ENCODE measurements around the gene UBASH3B. TPM values are rescaled to one million over a fixed set of nuclear protein-coding genes. Genes with fewer than 3 reads are reported as not detected.
A peak's percentile ranks its signal among the peaks of the same experiment; 100 is the strongest.

Gene UBASH3B
- total RNA-seq, 4 donors from 2014 or later, result 1.8 to 6.6 (median 3.4) TPM

DNA sequence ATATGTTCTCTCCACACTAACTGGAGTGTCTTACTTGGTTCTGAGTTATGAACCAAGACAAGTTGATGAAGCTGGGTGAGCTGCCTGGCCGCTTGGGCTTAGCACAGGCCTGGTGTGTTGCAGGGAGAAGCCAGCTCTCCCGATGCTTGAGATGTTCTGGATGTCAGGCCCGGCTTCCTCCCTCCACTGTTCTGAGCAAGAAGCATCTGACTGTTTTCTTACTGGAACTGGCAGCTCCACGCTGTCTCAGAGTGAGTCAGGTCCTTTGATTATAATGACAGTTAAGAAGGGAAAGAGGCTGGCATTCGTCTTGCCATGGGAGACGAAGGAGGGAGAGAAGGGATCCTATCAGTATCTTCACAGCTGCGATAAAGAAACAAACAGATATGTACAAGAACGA, 136.3 kb downstream of the UBASH3B start:
- Histone ChIP-seq H3K36me3 (peaks cover 0 to 8% of the 10 kb centered on the region in 2 donors), H3K4me3 (no peak overlapping the region), H3K4me1 (no peaks in the 10 kb centered on the region), H3K9me3 (no peaks in the 10 kb centered on the region), H3K27me3 (no peaks in the 10 kb centered on the region), H3K27ac (no peak overlapping the region)
- TF ChIP-seq, protein P1, sequence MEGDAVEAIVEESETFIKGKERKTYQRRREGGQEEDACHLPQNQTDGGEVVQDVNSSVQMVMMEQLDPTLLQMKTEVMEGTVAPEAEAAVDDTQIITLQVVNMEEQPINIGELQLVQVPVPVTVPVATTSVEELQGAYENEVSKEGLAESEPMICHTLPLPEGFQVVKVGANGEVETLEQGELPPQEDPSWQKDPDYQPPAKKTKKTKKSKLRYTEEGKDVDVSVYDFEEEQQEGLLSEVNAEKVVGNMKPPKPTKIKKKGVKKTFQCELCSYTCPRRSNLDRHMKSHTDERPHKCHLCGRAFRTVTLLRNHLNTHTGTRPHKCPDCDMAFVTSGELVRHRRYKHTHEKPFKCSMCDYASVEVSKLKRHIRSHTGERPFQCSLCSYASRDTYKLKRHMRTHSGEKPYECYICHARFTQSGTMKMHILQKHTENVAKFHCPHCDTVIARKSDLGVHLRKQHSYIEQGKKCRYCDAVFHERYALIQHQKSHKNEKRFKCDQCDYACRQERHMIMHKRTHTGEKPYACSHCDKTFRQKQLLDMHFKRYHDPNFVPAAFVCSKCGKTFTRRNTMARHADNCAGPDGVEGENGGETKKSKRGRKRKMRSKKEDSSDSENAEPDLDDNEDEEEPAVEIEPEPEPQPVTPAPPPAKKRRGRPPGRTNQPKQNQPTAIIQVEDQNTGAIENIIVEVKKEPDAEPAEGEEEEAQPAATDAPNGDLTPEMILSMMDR (IDR thresholded peaks at IDR 0.05), result no peak
- TF ChIP-seq EP300 (IDR thresholded peaks at IDR 0.05), result no peak
- no peak for TF ChIP-seq POLR2A (IDR thresholded peaks at IDR 0.05)
- no peak for TF ChIP-seq POLR2AphosphoS5 (IDR thresholded peaks at IDR 0.05)
- WGBS, 2 donors (ENCODE audit: low coverage in 1 of 2), result 59 to 88% methylated on average over 4 to 5 of the region's 8 CpGs
- ATAC-seq, result no peak

DNA sequence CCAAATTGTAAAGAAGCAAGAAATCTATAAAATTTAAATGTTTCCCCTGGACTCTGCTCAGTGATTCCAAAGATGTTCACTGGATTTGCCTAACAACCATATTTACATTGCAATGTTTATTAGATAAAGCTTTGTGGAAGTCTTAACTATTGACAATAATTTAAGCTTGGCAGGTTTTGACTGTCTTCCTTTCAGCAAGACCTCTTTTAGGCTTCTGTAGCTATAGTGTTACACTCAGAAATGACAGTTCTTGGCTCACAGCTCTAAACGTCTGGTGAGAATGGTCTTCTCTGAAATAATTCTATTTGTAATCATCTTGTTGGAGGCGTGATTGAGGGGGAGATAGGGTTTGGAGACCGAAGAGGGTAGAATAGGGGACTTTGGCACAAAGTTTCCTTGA, 138.0 kb downstream of the UBASH3B start:
- no peak overlapping the region for H3K4me3 ChIP-seq
- WGBS, 2 donors (ENCODE audit: low coverage in 1 of 2), result 29 to 73% methylated on average over 1 to 3 of the region's 3 CpGs
- peaks cover 0 to 12% of the 10 kb centered on the region in 2 donors for H3K36me3 ChIP-seq
- no peak for ATAC-seq
- H3K27me3 ChIP-seq, result no peaks in the 10 kb centered on the region
- no peaks in the 10 kb centered on the region for H3K4me1 ChIP-seq
- TF ChIP-seq EP300 (IDR thresholded peaks at IDR 0.05), result no peak
- no peak for TF ChIP-seq POLR2AphosphoS5 (IDR thresholded peaks at IDR 0.05)
- TF ChIP-seq, protein P1 (IDR thresholded peaks at IDR 0.05), result no peak
- no peak for TF ChIP-seq POLR2A (IDR thresholded peaks at IDR 0.05)
- no peak overlapping the region for H3K27ac ChIP-seq
- no peaks in the 10 kb centered on the region for H3K9me3 ChIP-seq

DNA sequence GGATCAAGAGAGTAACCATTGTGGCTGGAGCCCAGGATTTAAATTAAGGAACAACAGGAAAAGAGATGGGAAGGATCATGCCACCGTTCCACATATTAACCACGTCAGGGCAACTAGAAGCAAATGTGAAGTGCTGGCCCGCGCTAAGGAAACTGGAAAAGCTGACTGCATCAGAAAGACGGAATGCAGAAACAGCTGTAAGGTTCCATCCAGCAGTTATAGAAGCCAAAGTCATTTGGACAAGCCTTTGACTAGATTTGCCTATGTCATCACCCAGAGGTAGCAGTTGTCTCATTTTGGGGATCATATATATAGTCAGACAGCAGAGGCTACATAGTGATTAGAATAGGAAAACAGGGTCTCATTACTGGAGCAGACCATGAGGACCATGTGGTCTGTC, 139.8 kb downstream of the UBASH3B start:
- Histone ChIP-seq H3K36me3 (peaks cover 0 to 12% of the 10 kb centered on the region in 2 donors), H3K4me3 (no peak overlapping the region), H3K4me1 (no peaks in the 10 kb centered on the region), H3K27me3 (no peaks in the 10 kb centered on the region), H3K27ac (no peak overlapping the region), H3K9me3 (no peaks in the 10 kb centered on the region)
- 83 to 85% methylated on average over 5 of the region's 5 CpGs for WGBS, 2 donors (ENCODE audit: low coverage in 1 of 2)
- ATAC-seq, result no peak
- TF ChIP-seq POLR2A (IDR thresholded peaks at IDR 0.05), result no peak

DNA sequence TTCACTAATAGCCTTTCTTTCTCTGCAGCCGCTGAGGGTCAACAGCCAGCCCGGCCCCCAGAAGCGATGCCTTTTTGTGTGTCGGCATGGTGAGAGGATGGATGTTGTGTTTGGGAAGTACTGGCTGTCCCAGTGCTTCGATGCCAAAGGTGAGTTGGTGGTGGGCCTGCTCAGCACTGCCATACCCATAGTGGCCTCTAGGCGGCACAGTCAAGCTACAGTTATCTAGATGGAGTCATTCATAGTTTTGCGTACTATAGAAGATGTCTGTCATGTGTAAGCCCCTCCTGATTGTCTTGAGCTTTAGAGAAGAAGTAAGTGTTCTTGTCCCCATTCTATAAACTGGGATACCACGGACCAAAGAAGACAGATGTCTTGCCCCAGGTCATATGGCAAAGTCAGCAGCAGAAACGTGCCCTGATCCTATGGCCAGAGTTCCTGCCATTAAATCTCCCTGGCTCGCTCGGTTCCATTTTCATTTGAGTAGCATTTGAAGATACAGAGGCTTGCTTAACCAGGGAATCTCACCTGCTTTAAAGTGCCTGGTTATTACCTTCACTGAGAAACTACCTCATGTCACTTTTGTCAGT, 140.7 kb downstream of the UBASH3B start:
- Histone ChIP-seq H3K27me3 (no peaks in the 10 kb centered on the region), H3K27ac (no peak overlapping the region), H3K9me3 (no peaks in the 10 kb centered on the region), H3K4me1 (no peaks in the 10 kb centered on the region), H3K36me3 (peaks cover 0 to 15% of the 10 kb centered on the region in 2 donors), H3K4me3 (no peak overlapping the region)
- TF ChIP-seq EP300 (IDR thresholded peaks at IDR 0.05), result no peak
- no peak for TF ChIP-seq POLR2AphosphoS5 (IDR thresholded peaks at IDR 0.05)
- TF ChIP-seq, protein P1 (IDR thresholded peaks at IDR 0.05), result peak; percentile 36 to 68 (median 54)
- no peak for TF ChIP-seq POLR2A (IDR thresholded peaks at IDR 0.05)
- 74 to 82% methylated on average over 4 to 5 of the region's 11 CpGs for WGBS, 2 donors (ENCODE audit: low coverage in 1 of 2)
- ATAC-seq, result no peak

DNA sequence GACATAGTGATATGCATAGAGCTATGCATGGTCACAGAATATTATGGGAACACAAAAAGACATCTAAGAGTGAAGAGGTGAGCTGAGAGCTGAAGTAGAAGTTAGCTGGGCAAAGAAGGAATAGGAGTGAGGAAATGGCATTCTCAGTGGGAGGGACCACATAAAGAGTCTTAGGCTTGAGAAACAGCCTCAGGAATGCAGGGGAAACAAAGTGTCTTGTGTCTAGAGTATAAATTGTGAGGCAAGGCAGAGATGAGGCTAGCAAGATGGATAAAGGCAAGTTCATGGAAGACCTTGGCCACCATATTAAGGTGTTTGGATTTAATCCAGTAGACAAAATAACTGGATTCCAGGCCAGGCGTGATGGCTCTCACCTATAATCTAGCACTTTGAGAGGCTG, 142.1 kb downstream of the UBASH3B start:
- Histone ChIP-seq H3K36me3 (peaks cover 0 to 15% of the 10 kb centered on the region in 2 donors), H3K27me3 (no peaks in the 10 kb centered on the region), H3K9me3 (no peaks in the 10 kb centered on the region), H3K27ac (no peak overlapping the region), H3K4me3 (no peak overlapping the region), H3K4me1 (no peaks in the 10 kb centered on the region)
- 88% methylated on average over 1 of the region's 1 CpG; no CpG with 5 or more reads in 1 of the 2 donors for WGBS, 2 donors (ENCODE audit: low coverage in 1 of 2)
- TF ChIP-seq POLR2AphosphoS5 (IDR thresholded peaks at IDR 0.05), result no peak
- TF ChIP-seq, protein P1 (IDR thresholded peaks at IDR 0.05), result no peak
- TF ChIP-seq EP300 (IDR thresholded peaks at IDR 0.05), result no peak
- no peak for TF ChIP-seq POLR2A (IDR thresholded peaks at IDR 0.05)
- ATAC-seq, result no peak

Measured in gastroesophageal sphincter (tissue), 4 donors.